DMS79 treated with DMSO at 0.1 percent for 48 hours (cell line): ENCODE measurements around the gene FBXO44.

Experiments used
- DNase-seq: peaks from one replicate; lab custom pipeline; 2025; lab: John Stamatoyannopoulos, UW

The FBXO44 gene

GRCh38 chr1:11690397-11691301, 36.0 kb downstream of the FBXO44 start:
- peak; percentile 86 for DNase-seq

- DNase-seq = peak; percentile 63
Measured at GRCh38 chr1:11691302-11691914, 36.7 kb downstream of the FBXO44 start, which contains the start of gene DRAXIN. Gene DRAXIN, plus strand, starts transcription at chr1:11691710. Its CDS starts 14,549 bp downstream, at chr1:11706259.

GRCh38 chr1:11691928-11692711, 37.4 kb downstream of the FBXO44 start:
- peak; percentile 23 for DNase-seq

GRCh38 chr1:11693024-11693590, 38.4 kb downstream of the FBXO44 start:
- DNase-seq = no peak

- DNase-seq = no peak
Measured at GRCh38 chr1:11693917-11694316, 39.2 kb downstream of the FBXO44 start.

GRCh38 chr1:11695861-11696260, 41.2 kb downstream of the FBXO44 start:
- no peak for DNase-seq

- no peak for DNase-seq
Measured at GRCh38 chr1:11697188-11697892, 42.7 kb downstream of the FBXO44 start.

- DNase-seq = no peak
Measured at GRCh38 chr1:11697893-11698210, 43.2 kb downstream of the FBXO44 start.

GRCh38 chr1:11700601-11701467, 46.2 kb downstream of the FBXO44 start:
- DNase-seq = no peak

- DNase-seq = no peak
Measured at GRCh38 chr1:11701551-11701961, 46.9 kb downstream of the FBXO44 start.

- DNase-seq = no peak
Measured at GRCh38 chr1:11701981-11702803, 47.5 kb downstream of the FBXO44 start.

GRCh38 chr1:11703357-11704193, 48.9 kb downstream of the FBXO44 start:
- DNase-seq = no peak

- no peak for DNase-seq
Measured at GRCh38 chr1:11704194-11704529, 49.5 kb downstream of the FBXO44 start.

GRCh38 chr1:11704691-11705475, 50.2 kb downstream of the FBXO44 start:
- DNase-seq = no peak

GRCh38 chr1:11705596-11705995, 50.9 kb downstream of the FBXO44 start:
- no peak for DNase-seq

GRCh38 chr1:11706292-11706691, 51.6 kb downstream of the FBXO44 start:
- no peak for DNase-seq

- peak; percentile 94 for DNase-seq
Measured at GRCh38 chr1:11707621-11708276, 53.1 kb downstream of the FBXO44 start.
